HepG2 (cell line): ENCODE results near the gene PRDM12. TPM values are rescaled to one million over a fixed set of nuclear protein-coding genes. Genes with fewer than 3 reads are reported as not detected.

Source experiments
- AKNA ChIP-seq: sonication (generic); formaldehyde crosslinking; IDR thresholded peaks from 2 replicates; pipeline ENCODE4 v1.4.0; 2020; ENCODE audit warnings: missing genetic modification reagents, borderline replicate concordance
- CHCHD3 ChIP-seq: sonication (generic); formaldehyde crosslinking; IDR thresholded peaks from 2 replicates; pipeline ENCODE4 v1.8.0; 2022; ENCODE audit warnings: mild to moderate bottlenecking, missing genetic modification reagents, moderate library complexity
- DPF2 ChIP-seq: sonication (generic); formaldehyde crosslinking; IDR thresholded peaks from 2 replicates; pipeline ENCODE4 v1.4.0; 2020; ENCODE audit warnings: mild to moderate bottlenecking, low read depth, missing genetic modification reagents, borderline replicate concordance
- HMG20A ChIP-seq: IDR thresholded peaks from 2 replicates; pipeline ENCODE4 v1.6.1; 2016; ENCODE audit warnings: borderline replicate concordance
- HOXA5 ChIP-seq: sonication (generic); formaldehyde crosslinking; IDR thresholded peaks from 2 replicates; pipeline ENCODE4 v1.4.0; 2020; ENCODE audit warnings: missing genetic modification reagents
- HOXA7 ChIP-seq: sonication (generic); formaldehyde crosslinking; IDR thresholded peaks from 2 replicates; pipeline ENCODE4 v1.8.1; 2022; ENCODE audit warnings: mild to moderate bottlenecking, missing genetic modification reagents, moderate library complexity
- IKZF5 ChIP-seq: IDR thresholded peaks from 2 replicates; pipeline ENCODE4 v1.6.1; 2018; ENCODE audit warnings: missing genetic modification reagents, mild to moderate bottlenecking, missing compliant biosample characterization
- JARID2 ChIP-seq: sonication (generic); formaldehyde crosslinking; IDR thresholded peaks from 2 replicates; pipeline ENCODE4 v1.8.1; 2023; ENCODE audit warnings: missing genetic modification reagents, inconsistent platforms; ENCODE audit not compliant: insufficient replicate concordance
- SOX6 ChIP-seq, 2 experiments: fragments of 450-650 bp in 1 of 2; sonication (generic) in 1 of 2; formaldehyde crosslinking in 1 of 2; IDR thresholded peaks; 2 replicates each; pipeline versions ENCODE4 v1.4.0 to v1.6.1; 2017 to 2020; ENCODE audit warnings: antibody characterized with exemption in 1 of 2, mild to moderate bottlenecking in 1 of 2, missing genetic modification reagents in 1 of 2
- SYNCRIP ChIP-seq: fragments of 200-400 bp; formaldehyde crosslinking; IDR thresholded peaks from 2 replicates; pipeline ENCODE4 v1.6.1; 2018; ENCODE audit warnings: mild to moderate bottlenecking, low read depth, low read length; ENCODE audit not compliant: insufficient read depth
- TAF1 ChIP-seq: sonication (generic); formaldehyde crosslinking; IDR thresholded peaks from 2 replicates; pipeline ENCODE4 v1.4.0; 2020; ENCODE audit warnings: missing genetic modification reagents
- ZFP91 ChIP-seq: sonication (generic); formaldehyde crosslinking; IDR thresholded peaks from 2 replicates; pipeline ENCODE4 v1.9.0; 2022; ENCODE audit warnings: missing genetic modification reagents, mild to moderate bottlenecking, borderline replicate concordance
- ZNF446 ChIP-seq: sonication (generic); formaldehyde crosslinking; IDR thresholded peaks from 2 replicates; pipeline ENCODE4 v1.5.0; 2020; ENCODE audit warnings: mild to moderate bottlenecking, missing genetic modification reagents
- ZNF496 ChIP-seq: sonication (generic); formaldehyde crosslinking; IDR thresholded peaks from 2 replicates; pipeline ENCODE4 v1.8.1; 2023; ENCODE audit warnings: mild to moderate bottlenecking, moderate library complexity, missing genetic modification reagents; ENCODE audit not compliant: insufficient replicate concordance
- ZNF746 ChIP-seq: sonication (generic); formaldehyde crosslinking; IDR thresholded peaks from 2 replicates; pipeline ENCODE4 v1.8.0; 2022; ENCODE audit warnings: mild to moderate bottlenecking, missing genetic modification reagents
- polyA plus RNA-seq, 8 experiments: library from polyadenylated mRNA; depleted of rRNA in 3 of 8; stranded (reverse) in 7 of 8; unstranded in 1 of 8; fragments of >200 nt; fragmentation: Illumina TruSeq in 4 of 8; extraction: Trizol in 4 of 8; gene quantifications; 2 replicates each; pipeline versions ENCODE4 v1.2.1 to v1.2.3, GENCODE V29; 2011 to 2016; ENCODE audit warnings: low read depth in 4 of 8, missing spikeins in 1 of 8, mixed read lengths in 1 of 8; ENCODE audit not compliant: insufficient read depth in 1 of 8
- total RNA-seq, 5 experiments: library from RNA; depleted of rRNA; stranded (reverse); fragments of >200 nt; fragmentation: Illumina TruSeq; extraction: Trizol; gene quantifications; 2 replicates each; pipeline ENCODE4 v1.2.3, GENCODE V29; 2016; ENCODE audit warnings: low read depth in 1 of 5
- TF ChIP-seq, protein P1 (sequence below): sonication (generic); formaldehyde crosslinking; IDR thresholded peaks from 2 replicates; pipeline ENCODE4 v1.8.0; 2022; ENCODE audit warnings: mild to moderate bottlenecking, missing genetic modification reagents, borderline replicate concordance
- TF ChIP-seq, protein P2 (sequence below): sonication (generic); formaldehyde crosslinking; IDR thresholded peaks from 2 replicates; pipeline ENCODE4 v1.4.0; 2020; ENCODE audit warnings: mild to moderate bottlenecking, missing genetic modification reagents

PRDM12 gene
- total and polyA plus RNA-seq, 2 of the 13 experiments (the other 11 are each of a cell fraction or from before 2014, with no cell fraction given), result 0.04 to 0.07 TPM

DNA sequence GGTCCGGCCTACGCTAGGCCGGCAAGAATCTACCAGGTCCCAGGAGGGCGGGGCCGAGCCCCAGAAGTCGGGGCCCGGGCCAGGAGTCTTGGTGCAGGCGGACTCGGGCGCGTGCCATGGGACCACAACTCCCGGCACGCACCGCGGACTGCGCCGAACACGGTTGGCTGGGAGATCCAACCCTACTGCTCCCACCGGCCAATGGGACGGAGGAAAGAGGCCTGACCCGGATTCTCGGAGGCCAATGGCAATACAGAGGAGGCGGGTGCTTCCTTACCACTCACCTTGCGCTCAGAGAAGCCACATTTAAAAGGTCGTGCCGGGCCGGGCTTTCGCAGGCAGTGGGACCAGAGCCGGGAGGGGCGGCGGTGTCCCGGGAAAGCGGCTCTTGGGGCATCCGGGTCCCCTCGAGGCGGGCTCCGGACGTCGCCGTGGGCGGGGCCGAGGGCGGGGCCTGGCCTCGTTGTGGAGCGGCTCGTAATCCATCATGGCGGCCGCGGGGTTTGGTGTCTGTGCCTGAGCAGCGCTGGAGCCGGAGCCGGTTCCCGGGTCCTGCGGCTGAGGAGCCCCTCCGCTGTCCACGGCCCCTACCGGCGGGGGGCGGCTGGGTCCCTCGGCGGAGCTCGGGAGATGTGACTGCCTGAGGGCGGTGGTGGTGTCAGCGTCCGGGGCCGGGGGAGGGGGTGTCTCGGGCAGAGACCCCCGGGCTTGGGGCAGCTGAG, 48.3 kb downstream of the PRDM12 start (continued):
- TF ChIP-seq DPF2 (CRISPR knock-in tag) (no peak), AKNA (CRISPR knock-in tag) (no peak), ZNF446 (CRISPR knock-in tag) (no peak; the same call in 1 of the 2 replicates), HOXA5 (CRISPR knock-in tag) (0 out of 2 replicates have a peak, but pooled peaks have one; percentile 13), CHCHD3 (CRISPR knock-in tag) (0 out of 2 replicates have a peak, but pooled peaks have one; percentile 16), SYNCRIP (no peak), HMG20A (CRISPR knock-in tag) (no peak), TAF1 (peak; percentile 90), HOXA7 (no peak), IKZF5 (CRISPR knock-in tag) (peak; percentile 53; the same call in 1 of the 2 replicates), SOX6 (IDR thresholded peaks at IDR 0.05) (no peak), SOX6 (CRISPR knock-in tag; IDR thresholded peaks at IDR 0.05) (peak; percentile 66), ZNF746 (CRISPR knock-in tag) (0 out of 2 replicates have a peak, but pooled peaks have one; percentile 7), ZFP91 (CRISPR knock-in tag) (peak; percentile 35; the same call in 1 of the 2 replicates), JARID2 (peak; percentile 38), ZNF496 (CRISPR knock-in tag) (no peak)
- TF ChIP-seq, protein P1, sequence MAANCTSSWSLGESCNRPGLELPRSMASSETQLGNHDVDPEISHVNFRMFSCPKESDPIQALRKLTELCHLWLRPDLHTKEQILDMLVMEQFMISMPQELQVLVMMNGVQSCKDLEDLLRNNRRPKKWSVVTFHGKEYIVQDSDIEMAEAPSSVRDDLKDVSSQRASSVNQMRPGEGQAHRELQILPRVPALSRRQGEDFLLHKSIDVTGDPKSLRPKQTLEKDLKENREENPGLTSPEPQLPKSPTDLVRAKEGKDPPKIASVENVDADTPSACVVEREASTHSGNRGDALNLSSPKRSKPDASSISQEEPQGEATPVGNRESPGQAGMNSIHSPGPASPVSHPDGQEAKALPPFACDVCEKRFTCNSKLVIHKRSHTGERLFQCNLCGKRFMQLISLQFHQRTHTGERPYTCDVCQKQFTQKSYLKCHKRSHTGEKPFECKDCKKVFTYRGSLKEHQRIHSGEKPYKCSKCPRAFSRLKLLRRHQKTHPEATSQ (CRISPR knock-in tag), result no peak; the same call in 1 of the 2 replicates
- TF ChIP-seq, protein P2, sequence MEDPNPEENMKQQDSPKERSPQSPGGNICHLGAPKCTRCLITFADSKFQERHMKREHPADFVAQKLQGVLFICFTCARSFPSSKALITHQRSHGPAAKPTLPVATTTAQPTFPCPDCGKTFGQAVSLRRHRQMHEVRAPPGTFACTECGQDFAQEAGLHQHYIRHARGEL, result no peak
